GM21528 (cell line): ENCODE measurements around the gene SH2D6.
"Not testable (repeated sequence)": the region's sequence is repeated elsewhere in the genome, so short reads cannot be mapped to it uniquely, and the experiment has no call there.

ENCODE experiments used
- ATAC-seq: cut with Tn5 transposase; IDR thresholded peaks from one replicate; pipeline ENCODE4 v1.9.1; 2021; ENCODE audit warnings: mild to moderate bottlenecking, moderate library complexity; ENCODE audit not compliant: unreplicated experiment, low FRiP score

SH2D6 gene

GRCh38 chr2:85458601-85459563, 40.4 kb downstream of the SH2D6 start:
- ATAC-seq, result no peak

- ATAC-seq, result no peak
These were observed 41.3 kb downstream of the SH2D6 start for GRCh38 chr2:85459771-85460170.

DNA sequence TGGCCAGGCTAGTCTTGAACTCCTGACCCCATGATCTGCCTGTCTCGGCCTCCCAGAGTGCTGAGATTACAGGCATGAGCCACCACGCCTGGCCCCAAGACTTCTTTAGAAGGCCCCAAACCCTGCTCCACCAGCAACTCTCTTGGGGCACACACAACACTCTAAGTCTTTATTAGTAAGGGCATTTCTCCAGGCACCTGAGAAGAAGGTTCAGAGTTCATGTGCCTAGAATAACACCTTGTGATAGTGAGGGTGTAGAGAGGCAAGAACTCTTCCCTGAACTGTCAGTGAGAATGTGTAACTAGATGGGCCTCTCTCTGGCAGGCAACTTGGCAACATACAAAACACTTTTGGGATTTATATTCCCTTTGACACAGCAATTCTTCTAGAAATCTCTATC, 43.8 kb downstream of the SH2D6 start:
- ATAC-seq, result no peak

GRCh38 chr2:85468096-85468703, 49.7 kb downstream of the SH2D6 start:
- ATAC-seq, result no peak

DNA sequence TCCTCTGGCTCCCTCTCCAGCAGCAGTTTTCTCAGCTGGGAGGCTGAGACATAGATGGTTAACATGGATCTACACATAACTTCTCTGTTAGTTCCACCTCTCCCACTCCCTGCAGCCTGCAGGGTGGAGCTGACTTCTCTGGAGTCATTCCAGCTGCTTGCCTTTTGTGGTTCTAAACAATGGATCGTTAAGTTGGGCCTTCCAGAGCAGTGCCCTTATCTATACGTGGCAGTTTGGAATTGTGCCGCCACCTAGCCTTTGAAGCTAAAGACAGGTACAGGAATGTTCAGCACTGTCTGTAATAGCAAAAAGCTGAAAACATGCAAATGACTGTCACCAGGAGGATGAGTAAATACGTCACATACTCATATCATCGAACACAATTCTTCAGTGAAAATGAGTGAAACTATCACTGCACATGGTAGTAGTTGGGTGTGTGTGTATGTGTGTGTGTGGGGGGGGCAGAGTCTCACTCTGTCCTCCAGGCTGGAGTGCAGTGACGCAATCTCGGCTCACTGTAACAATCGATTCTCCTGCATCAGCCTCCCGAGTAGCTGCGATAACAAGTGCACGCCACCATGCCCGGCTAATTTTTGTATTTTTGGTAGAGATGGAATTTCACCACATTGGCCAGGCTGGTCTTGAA, 50.3 kb downstream of the SH2D6 start:
- no peak for ATAC-seq

GRCh38 chr2:85470850-85471800, 52.6 kb downstream of the SH2D6 start:
- no peak for ATAC-seq

DNA sequence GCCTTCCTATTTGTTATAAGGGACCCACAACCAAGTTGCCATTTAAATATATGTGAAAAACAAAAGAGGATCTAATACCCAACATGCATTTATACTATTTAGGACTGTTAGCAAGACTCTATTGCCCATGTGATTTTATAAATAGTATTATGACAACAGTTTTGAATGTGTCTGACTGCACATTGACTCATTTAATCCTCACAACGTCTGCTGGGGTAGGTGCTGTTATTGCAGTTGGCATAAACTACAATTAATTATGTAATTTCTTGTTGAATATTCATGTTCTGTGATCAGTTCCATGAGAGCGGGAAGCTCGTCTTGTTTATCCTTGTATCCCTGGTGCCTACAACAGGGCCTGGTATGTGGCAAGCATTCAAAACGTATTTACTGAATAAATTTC, 53.7 kb downstream of the SH2D6 start:
- no peak for ATAC-seq

DNA sequence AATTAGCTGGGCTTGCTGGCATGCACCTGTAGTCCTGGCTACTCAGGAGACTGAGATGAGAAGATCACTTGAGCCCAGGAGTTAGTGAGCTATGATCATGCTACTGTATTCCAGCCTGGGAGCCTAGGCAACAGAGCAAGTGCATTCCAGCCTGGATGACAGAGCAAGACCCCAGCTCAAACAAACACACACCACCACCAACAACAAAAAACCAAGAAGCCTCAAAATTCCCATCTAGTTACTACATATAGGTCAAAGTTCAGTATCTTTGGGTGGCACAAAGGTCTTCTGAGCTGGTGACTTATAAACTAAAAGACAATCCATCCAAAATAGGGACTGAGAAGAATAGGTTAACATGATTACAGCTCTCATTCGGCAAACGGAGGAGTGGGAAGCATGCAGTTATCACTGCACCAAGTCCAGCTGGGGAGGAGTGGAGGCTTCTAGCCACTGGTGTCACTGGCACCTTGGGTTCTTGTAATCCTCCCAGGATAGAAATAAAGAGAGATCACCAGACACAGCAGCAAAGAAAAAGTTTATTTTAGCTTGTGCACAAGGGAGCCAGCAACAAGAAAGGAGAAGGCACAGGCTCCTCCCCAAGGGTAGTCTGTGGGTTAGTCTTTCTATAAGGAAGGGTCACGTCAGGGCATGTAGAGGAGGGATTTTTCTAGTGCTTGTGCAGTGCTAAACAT, 57.4 kb downstream of the SH2D6 start:
- ATAC-seq, result no peak

DNA sequence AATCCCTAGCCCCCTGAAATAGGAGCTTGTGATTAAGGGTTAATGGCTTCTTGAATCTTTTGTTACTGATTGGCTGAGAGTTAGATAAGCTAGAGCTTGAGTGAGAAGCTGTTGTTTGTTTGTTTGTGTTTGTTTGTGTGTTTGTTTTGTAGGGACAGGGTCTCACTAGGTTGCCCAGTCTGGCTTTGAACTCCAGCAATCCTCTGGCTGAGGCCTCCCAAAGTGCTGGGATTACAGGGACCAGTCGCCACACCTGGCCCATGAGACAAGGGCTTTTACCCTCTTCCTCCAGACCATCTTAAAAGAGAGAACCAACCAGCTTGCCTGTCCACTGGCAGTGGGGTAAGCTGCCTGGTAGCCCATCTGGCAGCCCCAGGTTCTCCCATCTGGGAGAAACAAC, 58.1 kb downstream of the SH2D6 start:
- ATAC-seq, result no peak

- no peak for ATAC-seq
These were observed 59.4 kb downstream of the SH2D6 start for GRCh38 chr2:85477884-85478283.

DNA sequence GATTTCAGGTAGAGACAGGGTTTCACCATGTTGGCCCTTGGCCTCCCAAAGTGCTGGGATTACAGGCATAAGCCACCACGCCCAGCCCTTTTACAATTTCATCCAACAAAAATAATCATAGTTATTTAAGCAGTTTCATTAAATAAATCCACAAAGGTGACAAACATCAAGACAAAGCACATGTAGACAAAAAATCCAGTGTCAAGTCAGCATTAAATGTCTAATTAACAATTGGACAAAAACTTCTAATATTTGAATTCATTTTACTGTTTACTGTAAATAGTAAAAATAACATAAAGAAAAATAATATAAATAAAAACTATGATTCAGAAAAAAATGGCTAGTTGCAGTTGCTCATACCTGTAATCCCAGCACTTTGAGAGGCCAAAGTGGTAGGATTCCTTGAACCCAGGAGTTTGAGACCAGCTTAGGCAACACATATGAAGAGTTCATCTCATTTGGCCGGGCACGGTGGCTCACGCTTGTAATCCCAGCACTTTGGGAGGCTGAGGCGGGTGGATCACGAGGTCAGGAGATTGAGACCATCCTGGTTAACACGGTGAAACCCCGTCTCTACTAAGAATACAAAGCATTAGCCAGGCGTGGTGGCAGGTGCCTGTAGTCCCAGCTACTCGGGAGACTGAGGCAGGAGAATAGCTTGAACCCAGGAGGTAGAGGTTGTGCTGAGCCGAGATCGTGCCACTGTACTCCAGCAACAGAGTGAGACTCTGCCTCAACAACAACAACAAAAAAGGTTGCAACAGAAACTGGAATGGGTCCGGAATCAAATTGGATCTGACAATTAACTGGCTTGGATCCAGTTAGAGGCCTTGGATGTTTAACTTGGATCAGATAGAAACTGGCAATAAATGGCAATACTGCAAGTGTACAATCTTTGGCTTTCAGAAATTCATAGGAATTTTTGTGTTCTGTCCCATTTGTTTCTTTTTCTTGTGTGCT, 63.6 kb downstream of the SH2D6 start:
- ATAC-seq, result no peak

DNA sequence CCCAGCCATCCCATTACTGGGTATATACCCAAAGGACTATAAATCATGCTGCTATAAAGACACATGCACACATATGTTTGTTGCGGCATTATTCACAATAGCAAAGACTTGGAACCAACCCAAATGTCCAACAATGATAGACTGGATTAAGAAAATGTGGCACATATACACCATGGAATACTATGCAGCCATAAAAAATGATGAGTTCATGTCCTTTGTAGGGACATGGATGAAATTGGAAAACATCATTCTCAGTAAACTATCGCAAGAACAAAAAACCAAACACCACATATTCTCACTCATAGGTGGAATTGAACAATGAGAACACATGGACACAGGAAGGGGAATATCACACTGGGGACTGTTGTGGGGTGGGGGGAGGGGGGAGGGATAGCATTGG, 66.1 kb downstream of the SH2D6 start:
- ATAC-seq, result not testable (repeated sequence)

- ATAC-seq, result no peak
These were observed 67.3 kb downstream of the SH2D6 start for GRCh38 chr2:85485815-85486214.
